CD14-positive monocyte (primary cell): Measurements from ENCODE around the gene PKMYT1. TPM values are rescaled to one million over a fixed set of nuclear protein-coding genes. Genes with fewer than 3 reads are reported as not detected.

ENCODE experiments used
- DNase-seq, 3 donors: peaks; one replicate each; pipeline ENCODE4 v3.0.0-alpha.2; 2011 to 2022
- H2AFZ ChIP-seq: 2 replicates; pipeline ENCODE4 v1.6.0; 2012; ENCODE audit warnings: mild to moderate bottlenecking, low read depth, low read length, inconsistent platforms; ENCODE audit not compliant: insufficient read depth, poor library complexity, severe bottlenecking
- H3K27ac ChIP-seq, 2 donors: 1 replicate in 1 of 2; 2 replicates in 1 of 2; pipeline ENCODE4 v1.5.1; 2012 to 2013; ENCODE audit warnings: low read length in 2 of 2, control low read depth in 1 of 2, inconsistent platforms in 1 of 2, low read depth in 1 of 2, mild to moderate bottlenecking in 1 of 2
- H3K27me3 ChIP-seq, 2 donors: one replicate each; pipeline versions ENCODE4 v1.6.0 to v1.6.1; 2011 to 2013; ENCODE audit warnings: low read length in 2 of 2; ENCODE audit not compliant: control insufficient read depth in 2 of 2, insufficient read depth in 2 of 2
- H3K36me3 ChIP-seq, 2 donors: replicated peaks in 1 of 2; 1 replicate in 1 of 2; 2 replicates in 1 of 2; pipeline versions ENCODE4 v1.5.1 to v1.6.1; 2012 to 2013; ENCODE audit warnings: low read length in 2 of 2, control low read depth in 1 of 2, inconsistent platforms in 1 of 2, mild to moderate bottlenecking in 1 of 2; ENCODE audit not compliant: insufficient read depth in 2 of 2, control insufficient read depth in 1 of 2
- H3K4me1 ChIP-seq, 2 donors: 1 replicate in 1 of 2; 2 replicates in 1 of 2; pipeline versions ENCODE4 v1.5.1 to v1.6.1; 2012 to 2013; ENCODE audit warnings: low read length in 2 of 2, control low read depth in 1 of 2, inconsistent platforms in 1 of 2, mild to moderate bottlenecking in 1 of 2, moderate library complexity in 1 of 2; ENCODE audit not compliant: insufficient read depth in 2 of 2, control insufficient read depth in 1 of 2
- H3K4me2 ChIP-seq: replicated peaks from 2 replicates; pipeline ENCODE3; 2012; ENCODE audit warnings: low read length, moderate library complexity, mild to moderate bottlenecking; ENCODE audit not compliant: poor library complexity, severe bottlenecking; ENCODE audit errors: extremely low read depth
- H3K4me3 ChIP-seq, 3 experiments: fragments of 200-600 bp in 1 of 3; sonication (generic) in 1 of 3; replicated peaks in 1 of 3; 1 replicate in 2 of 3; 2 replicates in 1 of 3; pipeline ENCODE4 v1.5.1; 2011 to 2013; ENCODE audit warnings: low read length in 3 of 3, mild to moderate bottlenecking in 3 of 3, control low read depth in 2 of 3, low read depth in 2 of 3, inconsistent platforms in 1 of 3, moderate library complexity in 1 of 3
- H3K79me2 ChIP-seq: 2 replicates; pipeline ENCODE4 v1.6.0; 2012; ENCODE audit warnings: mild to moderate bottlenecking, control low read depth, inconsistent platforms, low read length, moderate library complexity; ENCODE audit not compliant: insufficient read depth
- H3K9ac ChIP-seq: 2 replicates; pipeline ENCODE4 v1.6.0; 2017; ENCODE audit warnings: low read length, mild to moderate bottlenecking; ENCODE audit not compliant: insufficient read depth, poor library complexity, severe bottlenecking
- H3K9me3 ChIP-seq, 2 donors: replicated peaks in 1 of 2; 1 replicate in 1 of 2; 2 replicates in 1 of 2; pipeline versions ENCODE4 v1.5.1 to v1.6.1; 2012 to 2013; ENCODE audit warnings: low read length in 2 of 2, control low read depth in 1 of 2; ENCODE audit not compliant: control insufficient read depth in 1 of 2, insufficient read depth in 1 of 2
- H4K20me1 ChIP-seq: 2 replicates; pipeline ENCODE4 v1.6.0; 2012; ENCODE audit warnings: mild to moderate bottlenecking, low read length, control low read depth, moderate library complexity; ENCODE audit not compliant: insufficient read depth
- H3K27ac Mint-ChIP-seq, 7 donors: one replicate each; pipeline ENCODE4 v1.8.0; 2020; ENCODE audit warnings: mild to moderate bottlenecking in 7 of 7, mixed read lengths in 7 of 7, moderate library complexity in 6 of 7, inconsistent platforms in 2 of 7
- H3K27me3 Mint-ChIP-seq, 3 donors: one replicate each; pipeline ENCODE4 v1.8.0; 2021 to 2022; ENCODE audit warnings: low read depth in 3 of 3, mild to moderate bottlenecking in 3 of 3, mixed read lengths in 3 of 3, moderate library complexity in 3 of 3, inconsistent platforms in 1 of 3
- H3K36me3 Mint-ChIP-seq, 2 donors: one replicate each; pipeline ENCODE4 v1.8.0; 2020; ENCODE audit warnings: mixed read lengths in 2 of 2, inconsistent platforms in 1 of 2, mild to moderate bottlenecking in 1 of 2
- H3K4me1 Mint-ChIP-seq: one replicate; pipeline ENCODE4 v1.8.0; 2020; ENCODE audit warnings: mild to moderate bottlenecking, mixed read lengths
- H3K4me3 Mint-ChIP-seq, 2 donors: one replicate each; pipeline ENCODE4 v1.8.0; 2020; ENCODE audit warnings: mild to moderate bottlenecking in 2 of 2, mixed read lengths in 2 of 2, moderate library complexity in 1 of 2
- H3K9me3 Mint-ChIP-seq, 7 donors: one replicate each; pipeline ENCODE4 v1.8.0; 2020 to 2022; ENCODE audit warnings: mixed read lengths in 7 of 7, mild to moderate bottlenecking in 6 of 7, moderate library complexity in 6 of 7, inconsistent platforms in 2 of 7
- CTCF ChIP-seq: fragments of 200-600 bp; IDR thresholded peaks from one replicate; pipeline ENCODE4 v1.8.0; 2022; ENCODE audit warnings: antibody characterized with exemption, mild to moderate bottlenecking
- WGBS: methylation state at CpG from one replicate; pipeline ENCODE4 v1.1.5; 2013; ENCODE audit warnings: missing lambda C conversion rate; ENCODE audit not compliant: insufficient coverage; 5-methylcytosine and 5-hydroxymethylcytosine counted together
- intact Hi-C, 2 donors: fragments of 100-400 bp; cut with micrococcal nuclease; formaldehyde crosslinking; loops; one replicate each; pipeline versions ENCODE4 v1.15.0 to v1.15.1; 2023
- polyA plus RNA-seq, 3 donors: library from polyadenylated mRNA; depleted of rRNA in 1 of 3; unstranded in 2 of 3; stranded (reverse) in 1 of 3; fragments of 300-500 nt in 2 of 3; fragments of >200 nt in 1 of 3; fragmentation: Illumina TruSeq in 2 of 3; gene quantifications; 1 replicate in 2 of 3; 2 replicates in 1 of 3; pipeline ENCODE4 v1.2.3, GENCODE V29; 2012 to 2021

Gene PKMYT1
- polyA plus RNA-seq, 3 donors, result 0.39 to 3.2 (median 3.0) TPM

GRCh38 chr16:3009568-3010390 lies 29.5 kb upstream of the PKMYT1 start:
- DNase-seq, result no peak
- Mint-ChIP-seq H3K9me3 (peaks cover 0 to 4% (median 0%) of the 10 kb centered on the region in 7 donors), H3K27ac (no peak overlapping the region), H3K27me3 (peaks cover 28 to 46% (median 30%) of the 10 kb centered on the region in 3 donors), H3K4me1 (peaks cover 51% of the 10 kb centered on the region), H3K36me3 (peaks cover 5 to 6% of the 10 kb centered on the region in 2 donors), H3K4me3 (no peak overlapping the region)
- H4K20me1 ChIP-seq, result no peaks in the 10 kb centered on the region
- no peak overlapping the region for H3K4me3 ChIP-seq
- no peak for TF ChIP-seq CTCF
- no peak overlapping the region for H3K9ac ChIP-seq
- H2AFZ ChIP-seq, result no peak overlapping the region
- intact Hi-C loops, result no loop called here
- H3K4me1 ChIP-seq, result peaks cover 48 to 54% of the 10 kb centered on the region in 2 donors
- H3K27me3 ChIP-seq, result peaks cover 0 to 30% of the 10 kb centered on the region in 2 donors
- WGBS, result 96% methylated on average over 16 of the region's 21 CpGs
- H3K79me2 ChIP-seq, result no peaks in the 10 kb centered on the region
- H3K27ac ChIP-seq, result no peak overlapping the region
- H3K4me2 ChIP-seq, result no peak overlapping the region
- H3K36me3 ChIP-seq, result no peaks in the 10 kb centered on the region
- H3K9me3 ChIP-seq, result no peaks in the 10 kb centered on the region

GRCh38 chr16:3008690-3009037 lies 28.4 kb upstream of the PKMYT1 start:
- TF ChIP-seq CTCF, result no peak
- intact Hi-C loops, result no loop called here
- Mint-ChIP-seq H3K4me3 (peak overlapping the region; percentile 76 to 93), H3K4me1 (peaks cover 53% of the 10 kb centered on the region), H3K9me3 (peaks cover 0 to 4% (median 0%) of the 10 kb centered on the region in 7 donors), H3K27me3 (peaks cover 21 to 37% (median 21%) of the 10 kb centered on the region in 3 donors), H3K27ac (peak overlapping the region in 6 of 7 donors; percentile 78 to 95 (median 88)), H3K36me3 (peaks cover 5 to 6% of the 10 kb centered on the region in 2 donors)
- H3K4me3 ChIP-seq, result peak overlapping the region in 1 of 3 experiments; percentile 75
- DNase-seq, result no peak
- H3K4me2 ChIP-seq, result peak overlapping the region; percentile 75
- peaks cover 49 to 56% of the 10 kb centered on the region in 2 donors for H3K4me1 ChIP-seq
- no peak overlapping the region for H3K9ac ChIP-seq
- H2AFZ ChIP-seq, result no peak overlapping the region
- no peaks in the 10 kb centered on the region for H4K20me1 ChIP-seq
- 84% methylated on average over 3 of the region's 4 CpGs for WGBS
- peak overlapping the region in 1 of 2 donors; percentile 61 for H3K27ac ChIP-seq
- H3K9me3 ChIP-seq, result no peaks in the 10 kb centered on the region
- peaks cover 0 to 23% of the 10 kb centered on the region in 2 donors for H3K27me3 ChIP-seq
- H3K79me2 ChIP-seq, result no peaks in the 10 kb centered on the region
- H3K36me3 ChIP-seq, result no peaks in the 10 kb centered on the region
